Naive B cell (primary cell): ENCODE measurements around the gene RRN3. TPM values are rescaled to one million over a fixed set of nuclear protein-coding genes. Genes with fewer than 3 reads are reported as not detected.
A peak's percentile ranks its signal among the peaks of the same experiment; 100 is the strongest.
"Not testable (repeated sequence)": the region's sequence is repeated elsewhere in the genome, so short reads cannot be mapped to it uniquely, and the experiment has no call there.

Source experiments
- ATAC-seq, 2 donors: fragments of 150-1000 bp; cut with Tn5 transposase; 2 replicates each; pipeline ENCODE4 v1.10.0; 2021; ENCODE audit warnings: low read depth in 2 of 2, mild to moderate bottlenecking in 2 of 2, moderate library complexity in 2 of 2
- DNase-seq: peaks from one replicate; pipeline ENCODE4 v3.0.0; 2022
- H3K27ac Mint-ChIP-seq, 6 donors: one replicate each; pipeline ENCODE4 v1.8.0; 2020 to 2022; ENCODE audit warnings: mild to moderate bottlenecking in 6 of 6, mixed read lengths in 6 of 6, moderate library complexity in 5 of 6, inconsistent platforms in 2 of 6
- H3K27me3 Mint-ChIP-seq, 3 donors: one replicate each; pipeline ENCODE4 v1.8.0; 2021 to 2022; ENCODE audit warnings: mixed read lengths in 3 of 3, mild to moderate bottlenecking in 1 of 3
- H3K36me3 Mint-ChIP-seq, 2 donors: one replicate each; pipeline ENCODE4 v1.8.0; 2020 to 2022; ENCODE audit warnings: mixed read lengths in 2 of 2, inconsistent platforms in 1 of 2, mild to moderate bottlenecking in 1 of 2
- H3K4me1 Mint-ChIP-seq, 3 donors: one replicate each; pipeline ENCODE4 v1.8.0; 2020 to 2022; ENCODE audit warnings: mixed read lengths in 3 of 3, inconsistent platforms in 1 of 3, mild to moderate bottlenecking in 1 of 3, moderate library complexity in 1 of 3
- H3K4me3 Mint-ChIP-seq, 8 donors: one replicate each; pipeline ENCODE4 v1.8.0; 2020 to 2022; ENCODE audit warnings: mild to moderate bottlenecking in 8 of 8, mixed read lengths in 8 of 8, moderate library complexity in 8 of 8, inconsistent platforms in 2 of 8
- H3K9me3 Mint-ChIP-seq, 7 donors: one replicate each; pipeline ENCODE4 v1.8.0; 2020 to 2022; ENCODE audit warnings: mixed read lengths in 7 of 7, mild to moderate bottlenecking in 5 of 7, inconsistent platforms in 2 of 7, moderate library complexity in 1 of 7
- polyA plus RNA-seq, 6 donors: library from polyadenylated mRNA; unstranded; fragments of 300-500 nt; fragmentation: Illumina TruSeq; gene quantifications; one replicate each; pipeline ENCODE4 v1.2.3, GENCODE V29; 2021; ENCODE audit warnings: low read depth in 6 of 6

RRN3 gene
- polyA plus RNA-seq, 6 donors from 2014 or later: 10.9 to 23.7 (median 18.5) TPM

DNA sequence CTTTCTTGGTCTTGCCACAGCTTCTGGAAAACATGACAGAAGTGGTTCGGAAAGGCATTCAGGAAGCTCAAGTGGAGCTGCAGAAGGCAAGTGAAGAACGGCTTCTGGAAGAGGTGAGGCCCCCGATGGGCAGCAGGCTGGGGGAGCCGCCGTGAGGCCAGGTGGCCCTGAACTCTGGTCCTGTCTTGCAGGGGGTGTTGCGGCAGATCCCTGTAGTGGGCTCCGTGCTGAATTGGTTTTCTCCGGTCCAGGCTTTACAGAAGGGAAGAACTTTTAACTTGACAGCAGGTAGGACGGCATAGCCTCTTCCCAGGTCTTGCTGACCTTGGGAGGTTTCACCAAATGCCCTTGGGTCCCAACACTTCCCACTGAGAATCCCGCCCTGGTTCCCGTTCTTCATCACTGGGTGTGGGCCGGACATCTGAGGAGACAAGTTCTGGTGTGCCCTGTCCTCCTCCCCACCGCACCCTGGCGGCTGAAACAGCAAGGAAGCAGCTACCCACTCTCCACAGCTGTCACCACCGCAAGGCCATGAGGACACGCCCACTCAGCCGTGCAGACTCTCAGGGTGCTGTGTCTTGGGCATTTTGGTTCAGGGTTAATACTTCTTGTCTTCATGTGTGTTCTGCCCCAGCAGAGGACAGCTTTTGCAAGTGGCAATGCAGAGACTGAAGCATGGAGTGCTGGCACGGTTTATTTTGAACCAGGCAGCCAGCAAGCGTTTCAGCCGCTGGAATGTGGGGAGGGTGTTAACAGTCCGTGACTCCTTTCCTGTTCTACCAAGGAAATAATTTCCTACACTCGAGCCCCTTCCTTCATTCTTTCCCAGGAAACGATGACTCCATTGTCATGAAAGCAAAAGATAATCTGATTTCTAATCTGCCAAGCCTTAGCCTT lies 59.6 kb downstream of the RRN3 start:
- H3K4me1 Mint-ChIP-seq: peaks cover 0 to 3% (median 0%) of the 10 kb centered on the region in 3 donors
- ATAC-seq: no peak
- H3K9me3 Mint-ChIP-seq: no peaks in the 10 kb centered on the region
- H3K27ac Mint-ChIP-seq: peak overlapping the region in 2 of 6 donors; percentile 70 to 92
- no peak for DNase-seq
- H3K36me3 Mint-ChIP-seq: peaks cover 8 to 22% of the 10 kb centered on the region in 2 donors
- H3K4me3 Mint-ChIP-seq: no peak overlapping the region
- H3K27me3 Mint-ChIP-seq: no peaks in the 10 kb centered on the region

DNA sequence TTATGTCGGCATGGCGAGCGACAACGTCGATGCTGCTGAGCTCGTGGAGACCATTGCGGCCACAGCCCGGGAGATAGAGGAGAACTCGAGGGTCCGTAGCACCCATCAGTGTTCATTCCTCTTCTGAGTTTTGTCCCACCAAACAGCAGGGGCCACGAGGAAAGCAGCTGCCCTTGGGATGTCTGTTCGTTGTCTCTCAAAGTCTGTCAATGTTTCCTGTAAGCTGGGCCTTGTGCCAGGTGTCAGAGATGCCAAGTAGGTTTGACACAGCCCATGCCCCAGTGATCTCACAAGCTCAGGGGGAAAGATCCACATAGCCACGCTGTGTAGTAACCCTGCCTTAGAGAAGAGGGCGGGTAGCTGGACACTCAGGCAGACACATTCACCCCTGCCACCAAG lies 60.8 kb downstream of the RRN3 start:
- Mint-ChIP-seq H3K27me3 (no peaks in the 10 kb centered on the region), H3K27ac (peak overlapping the region in 1 of 6 donors; percentile 92), H3K36me3 (peaks cover 15 to 18% of the 10 kb centered on the region in 2 donors), H3K4me3 (no peak overlapping the region), H3K9me3 (no peaks in the 10 kb centered on the region), H3K4me1 (peaks cover 0 to 3% (median 0%) of the 10 kb centered on the region in 3 donors)
- DNase-seq (no peak), ATAC-seq (no peak)

DNA sequence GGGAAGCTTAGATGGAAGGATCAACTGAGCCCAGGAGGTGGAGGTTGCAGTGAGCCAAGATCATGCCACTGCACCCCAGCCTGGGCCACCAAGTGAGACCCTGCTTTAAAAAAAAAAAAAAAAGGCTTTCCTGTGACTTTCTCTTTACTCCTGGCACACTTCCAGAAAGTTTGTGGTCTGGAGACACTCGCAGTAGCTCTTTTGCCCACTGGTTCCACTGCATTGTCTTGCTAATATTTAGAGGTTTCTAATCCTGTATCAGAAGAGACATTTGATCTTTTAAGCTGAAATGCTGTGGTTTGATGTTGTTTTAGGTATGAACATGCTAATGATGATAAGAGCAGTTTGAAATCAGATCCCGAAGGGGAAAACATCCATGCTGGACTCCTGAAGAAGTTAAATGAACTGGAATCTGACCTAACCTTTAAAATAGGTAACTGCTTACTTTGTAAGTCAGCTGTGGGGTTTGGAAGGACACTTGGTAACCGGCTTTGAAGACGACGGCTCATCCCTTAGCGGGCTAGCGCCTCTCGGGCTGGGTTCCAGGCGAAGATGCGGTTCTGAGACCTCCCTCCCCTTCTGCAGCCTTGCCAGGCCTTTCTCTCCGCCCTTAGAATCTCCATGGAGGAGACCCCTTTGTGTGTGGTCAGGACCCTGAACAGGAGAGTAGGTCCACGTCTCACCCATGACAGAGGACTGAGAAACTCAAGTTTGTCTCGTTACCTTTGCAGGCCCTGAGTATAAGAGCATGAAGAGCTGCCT lies 61.3 kb downstream of the RRN3 start:
- no peak for DNase-seq
- peaks cover 14 to 21% of the 10 kb centered on the region in 2 donors for H3K36me3 Mint-ChIP-seq
- no peak overlapping the region for H3K4me3 Mint-ChIP-seq
- H3K27ac Mint-ChIP-seq: peak overlapping the region in 2 of 6 donors; percentile 44 to 92
- H3K4me1 Mint-ChIP-seq: peaks cover 3 to 4% (median 4%) of the 10 kb centered on the region in 3 donors
- no peak for ATAC-seq
- H3K27me3 Mint-ChIP-seq: no peaks in the 10 kb centered on the region
- no peaks in the 10 kb centered on the region for H3K9me3 Mint-ChIP-seq

DNA sequence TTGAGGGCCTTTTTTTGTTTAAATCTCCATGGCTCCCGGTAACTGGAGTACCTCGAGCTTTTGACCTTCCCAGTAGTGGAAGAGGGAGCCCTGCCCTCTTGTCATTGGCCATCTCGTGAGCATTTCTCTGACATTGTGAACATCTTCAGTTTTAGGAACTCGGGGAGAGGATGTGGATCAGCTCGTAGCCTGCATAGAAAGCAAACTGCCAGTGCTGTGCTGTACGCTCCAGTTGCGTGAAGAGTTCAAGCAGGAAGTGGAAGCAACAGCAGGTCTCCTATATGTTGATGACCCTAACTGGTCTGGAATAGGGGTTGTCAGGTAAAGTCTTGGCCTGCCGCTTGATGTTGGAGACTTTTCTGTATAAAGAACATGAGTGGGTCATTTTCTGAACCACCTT lies 62.5 kb downstream of the RRN3 start:
- ATAC-seq (no peak), DNase-seq (no peak)
- H3K4me3 Mint-ChIP-seq: no peak overlapping the region
- H3K27me3 Mint-ChIP-seq: no peaks in the 10 kb centered on the region
- peak overlapping the region in 2 of 6 donors; percentile 71 to 79 for H3K27ac Mint-ChIP-seq
- H3K9me3 Mint-ChIP-seq: no peaks in the 10 kb centered on the region
- H3K36me3 Mint-ChIP-seq: peaks cover 10 to 23% of the 10 kb centered on the region in 2 donors
- H3K4me1 Mint-ChIP-seq: peaks cover 3 to 5% (median 5%) of the 10 kb centered on the region in 3 donors

DNA sequence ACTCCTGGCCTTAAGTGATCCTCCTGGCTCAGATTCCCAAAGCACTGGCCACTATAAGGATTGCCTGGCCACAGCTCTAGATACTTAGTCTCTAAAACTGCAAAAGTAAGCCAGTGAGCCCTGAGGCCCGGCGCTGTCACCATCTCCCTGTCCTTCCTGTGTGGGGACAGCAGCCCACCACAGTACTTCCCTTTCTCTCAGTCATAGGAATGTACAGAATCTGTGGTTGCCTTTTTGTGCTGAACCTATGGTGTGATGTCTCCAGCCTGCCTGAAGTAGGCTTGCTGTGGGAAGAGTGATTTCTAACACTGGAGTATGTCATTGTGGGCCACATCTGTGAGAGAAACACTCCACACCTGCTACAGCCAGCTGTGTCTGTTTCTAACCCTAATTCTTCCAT lies 62.9 kb downstream of the RRN3 start:
- no peaks in the 10 kb centered on the region for H3K27me3 Mint-ChIP-seq
- H3K36me3 Mint-ChIP-seq: peaks cover 10 to 23% of the 10 kb centered on the region in 2 donors
- H3K4me3 Mint-ChIP-seq: no peak overlapping the region
- DNase-seq: no peak
- peaks cover 3 to 5% (median 5%) of the 10 kb centered on the region in 3 donors for H3K4me1 Mint-ChIP-seq
- ATAC-seq: no peak
- no peaks in the 10 kb centered on the region for H3K9me3 Mint-ChIP-seq
- H3K27ac Mint-ChIP-seq: peak overlapping the region in 2 of 6 donors; percentile 62 to 71

DNA sequence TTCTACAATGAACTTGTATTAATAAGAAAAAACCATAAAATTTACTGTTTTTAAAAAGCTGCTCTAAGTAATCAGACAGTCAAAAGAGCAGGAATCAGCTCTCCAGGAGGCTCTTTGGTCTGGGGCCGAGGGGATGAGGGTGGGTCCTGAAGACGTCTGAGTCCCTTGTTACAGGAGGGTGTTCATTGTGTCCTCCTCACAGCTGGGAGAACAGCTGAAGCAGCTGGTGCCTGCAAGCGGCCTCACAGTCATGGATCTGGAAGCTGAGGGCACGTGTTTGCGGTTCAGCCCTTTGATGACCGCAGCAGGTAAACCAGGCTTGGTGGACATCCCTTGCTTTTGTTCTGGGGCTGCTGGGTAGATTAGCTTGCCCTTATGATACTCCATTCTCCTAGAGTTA lies 64.3 kb downstream of the RRN3 start:
- H3K4me3 Mint-ChIP-seq: peak overlapping the region in 1 of 8 donors; percentile 12
- not testable (repeated sequence) for H3K9me3 Mint-ChIP-seq, ATAC-seq, H3K27ac Mint-ChIP-seq, DNase-seq, H3K4me1 Mint-ChIP-seq, H3K27me3 Mint-ChIP-seq
- peaks cover 17 to 30% of the 10 kb centered on the region in 2 donors for H3K36me3 Mint-ChIP-seq

DNA sequence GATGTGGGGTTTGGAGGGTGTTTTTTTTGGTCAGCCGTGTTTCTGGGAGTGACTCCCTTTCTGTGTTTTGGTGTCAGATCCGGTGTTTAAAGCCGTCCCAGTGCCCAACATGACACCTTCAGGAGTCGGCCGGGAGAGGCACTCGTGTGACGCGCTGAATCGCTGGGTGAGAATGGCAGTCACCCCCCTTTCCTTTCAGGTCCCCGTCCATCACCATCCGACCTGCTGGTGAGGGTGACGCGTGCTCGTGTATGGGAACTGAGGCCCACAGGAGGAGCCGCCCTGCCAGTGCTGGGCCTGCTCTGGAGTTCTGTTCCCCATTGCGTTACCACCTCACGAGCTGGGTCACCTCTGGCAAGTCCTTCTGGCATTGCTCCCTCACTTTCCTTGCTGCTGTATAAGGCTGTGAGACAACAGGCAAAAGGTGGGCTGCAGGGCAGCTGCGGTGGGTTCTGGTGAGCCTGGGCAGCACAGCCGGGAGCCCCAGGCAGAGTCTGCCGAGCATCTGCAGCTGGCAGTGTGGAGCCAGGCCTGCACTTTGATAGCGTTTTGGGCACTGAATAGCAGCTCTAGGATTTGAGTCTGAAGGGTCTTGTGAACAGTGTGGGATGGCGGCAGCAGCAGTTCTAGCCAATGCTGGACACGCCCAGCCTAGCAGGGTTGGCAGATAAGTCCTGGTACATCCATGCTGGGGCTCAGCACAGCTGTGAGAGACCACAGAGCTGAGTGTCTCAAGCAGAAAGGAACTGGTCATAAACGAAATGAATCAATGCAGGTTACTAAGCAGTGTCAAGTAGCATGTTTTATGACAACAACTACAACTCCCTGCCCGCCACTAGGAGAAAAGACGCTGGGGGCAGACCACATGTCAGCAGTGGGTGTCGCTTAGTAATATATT lies 65.0 kb downstream of the RRN3 start:
- not testable (repeated sequence) for H3K27me3 Mint-ChIP-seq, ATAC-seq, H3K4me1 Mint-ChIP-seq, DNase-seq, H3K9me3 Mint-ChIP-seq, H3K4me3 Mint-ChIP-seq
- H3K36me3 Mint-ChIP-seq: peaks cover 17 to 34% of the 10 kb centered on the region in 2 donors
- peak overlapping the region in 2 of 6 donors; percentile 64 to 91 for H3K27ac Mint-ChIP-seq

DNA sequence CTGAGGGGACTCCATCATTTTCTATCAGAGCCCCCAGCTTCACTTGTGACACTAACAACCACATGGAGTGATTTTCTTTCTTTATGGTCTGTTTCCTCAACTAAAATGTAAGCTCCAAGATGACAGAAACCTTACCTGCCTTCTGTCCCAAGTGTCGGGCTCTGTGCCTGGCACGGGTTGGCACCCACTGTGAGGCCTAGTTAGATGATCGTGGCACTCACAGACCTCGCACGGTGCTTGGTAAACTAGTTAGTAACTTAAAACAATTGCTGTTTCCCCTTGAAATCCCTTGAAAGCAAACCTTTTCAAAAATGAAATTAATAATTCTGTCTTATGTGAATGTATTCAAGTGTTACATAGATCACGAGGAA lies 65.7 kb downstream of the RRN3 start:
- ATAC-seq, H3K4me1 Mint-ChIP-seq, H3K4me3 Mint-ChIP-seq, H3K9me3 Mint-ChIP-seq, H3K27me3 Mint-ChIP-seq, DNase-seq: not testable (repeated sequence)
- Mint-ChIP-seq H3K27ac (peak overlapping the region in 2 of 6 donors; percentile 64 to 91), H3K36me3 (peaks cover 17 to 34% of the 10 kb centered on the region in 2 donors)

DNA sequence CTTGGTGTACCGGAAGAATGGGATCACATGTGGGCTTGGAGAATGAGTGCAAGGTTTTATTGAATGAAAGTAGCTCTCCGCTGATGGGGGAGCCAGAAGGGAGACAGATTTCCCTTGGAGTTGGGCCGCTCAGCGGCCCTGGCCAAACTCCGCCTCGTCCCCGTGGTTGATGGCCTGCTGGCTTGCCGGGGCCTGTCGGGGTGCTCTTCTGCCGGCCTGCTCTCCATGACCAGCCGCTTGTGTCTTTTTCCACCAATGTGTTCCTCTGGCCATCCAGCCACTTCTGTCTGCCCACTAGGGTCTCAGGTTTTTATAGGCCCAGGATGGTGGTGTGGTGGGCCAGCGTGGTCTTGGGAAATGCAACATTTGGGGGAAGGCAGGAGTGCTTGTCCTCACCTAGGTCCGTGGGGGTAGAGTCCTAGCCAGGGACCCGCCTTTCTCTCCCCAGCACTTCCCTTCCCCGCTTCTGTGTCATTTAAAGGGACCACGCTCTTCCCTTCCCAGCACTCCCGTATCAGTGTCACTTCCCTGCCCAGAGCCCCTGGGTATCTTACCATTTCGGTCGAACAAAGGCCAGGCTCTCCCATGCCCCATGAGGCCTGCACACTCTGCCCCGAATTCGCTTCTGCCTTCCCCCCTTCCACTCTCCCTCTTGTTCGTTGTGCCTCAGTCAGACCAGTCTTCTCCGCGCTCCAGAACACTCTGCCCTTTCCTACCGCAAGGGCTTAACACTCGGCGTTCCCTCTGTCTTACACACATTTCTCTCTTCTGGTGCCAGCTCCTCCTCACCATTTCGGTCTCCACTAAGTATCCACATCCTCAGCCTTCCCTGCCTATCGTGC lies 66.3 kb downstream of the RRN3 start:
- not testable (repeated sequence) for H3K4me1 Mint-ChIP-seq, H3K4me3 Mint-ChIP-seq, ATAC-seq, H3K9me3 Mint-ChIP-seq, DNase-seq, H3K27me3 Mint-ChIP-seq
- Mint-ChIP-seq H3K36me3 (peaks cover 17 to 34% of the 10 kb centered on the region in 2 donors), H3K27ac (peak overlapping the region in 1 of 6 donors; percentile 91)

DNA sequence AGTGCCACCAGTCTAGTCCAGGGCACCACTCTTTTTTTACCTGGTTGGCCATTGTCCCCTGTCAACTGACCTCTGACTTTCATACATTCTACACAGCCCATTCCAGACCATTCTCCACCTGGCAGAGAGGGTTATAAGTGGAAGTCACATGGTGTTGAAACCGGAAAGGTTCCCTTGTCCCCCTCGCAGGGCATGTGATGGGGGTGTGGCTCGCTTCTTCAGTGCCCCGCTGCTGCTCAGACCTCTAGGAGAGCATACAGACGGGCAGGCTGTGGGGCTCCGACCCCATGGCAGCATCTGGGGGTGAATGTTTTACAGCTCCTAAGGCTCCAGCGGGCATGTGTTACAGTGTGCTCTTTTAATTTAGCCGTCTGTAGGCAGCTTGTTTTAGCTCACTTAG lies 67.0 kb downstream of the RRN3 start:
- Mint-ChIP-seq H3K36me3 (peaks cover 17 to 34% of the 10 kb centered on the region in 2 donors), H3K4me1 (peaks cover 7 to 12% (median 10%) of the 10 kb centered on the region in 3 donors), H3K27ac (peak overlapping the region in 2 of 6 donors; percentile 47 to 91)
- not testable (repeated sequence) for H3K9me3 Mint-ChIP-seq, H3K27me3 Mint-ChIP-seq, DNase-seq, ATAC-seq, H3K4me3 Mint-ChIP-seq

DNA sequence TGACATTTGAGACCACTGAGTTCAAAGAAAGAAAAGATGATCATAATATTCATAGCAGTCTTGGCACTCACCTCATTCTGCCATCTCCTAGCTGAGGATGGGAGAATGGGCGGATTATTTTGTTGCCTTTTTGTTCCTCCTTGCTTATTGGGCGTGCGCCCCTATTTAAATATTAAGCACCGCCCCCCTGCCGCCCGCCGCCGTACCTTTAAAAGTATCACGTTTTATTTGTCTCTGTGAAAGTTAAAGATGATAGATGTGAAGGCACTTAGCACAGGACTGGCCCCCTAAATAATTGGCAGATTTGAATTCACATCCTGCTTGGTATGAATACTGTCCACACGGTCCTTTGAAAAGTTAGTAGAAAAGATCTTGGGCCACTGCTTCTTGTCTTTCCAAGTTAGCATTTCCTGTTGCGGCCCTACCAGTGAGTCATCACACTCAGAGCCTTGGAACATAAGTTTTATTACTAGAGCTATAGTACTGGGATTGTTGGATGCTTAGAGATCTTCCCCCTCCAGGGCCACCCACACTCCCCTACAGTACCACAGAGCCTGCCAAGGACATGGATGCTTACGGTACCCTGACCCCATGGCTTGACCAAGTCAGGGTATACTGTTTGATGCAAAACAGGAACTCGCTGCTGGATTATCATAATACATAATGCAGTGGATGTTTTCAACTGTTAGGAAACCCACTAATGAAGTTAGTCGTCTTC lies 68.7 kb downstream of the RRN3 start:
- peaks cover 5 to 17% (median 16%) of the 10 kb centered on the region in 3 donors for H3K4me1 Mint-ChIP-seq
- not testable (repeated sequence) for H3K4me3 Mint-ChIP-seq, DNase-seq, H3K27me3 Mint-ChIP-seq, ATAC-seq, H3K9me3 Mint-ChIP-seq
- peak overlapping the region in 1 of 6 donors; percentile 1 for H3K27ac Mint-ChIP-seq
- H3K36me3 Mint-ChIP-seq: peaks cover 10 to 27% of the 10 kb centered on the region in 2 donors

DNA sequence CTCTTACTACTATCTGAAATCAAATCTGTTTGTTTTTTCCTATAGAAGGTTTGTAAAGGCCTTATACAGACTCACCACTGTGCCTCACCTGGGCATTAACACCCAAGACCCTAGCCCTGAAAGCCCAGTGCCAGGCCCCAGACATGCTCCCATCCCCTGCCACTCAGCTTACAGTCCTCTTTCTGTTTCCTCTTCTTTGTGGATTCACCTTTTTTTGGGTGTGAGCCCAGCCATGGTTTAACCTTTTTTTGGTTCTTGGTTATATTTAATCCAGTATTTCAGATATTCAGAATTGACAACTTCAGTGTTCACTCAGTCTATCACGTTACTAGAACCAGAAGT lies 69.2 kb downstream of the RRN3 start:
- H3K27me3 Mint-ChIP-seq, ATAC-seq, DNase-seq, H3K4me3 Mint-ChIP-seq, H3K9me3 Mint-ChIP-seq: not testable (repeated sequence)
- Mint-ChIP-seq H3K36me3 (peaks cover 10 to 27% of the 10 kb centered on the region in 2 donors), H3K27ac (peak overlapping the region in 3 of 6 donors; percentile 0 to 68 (median 1)), H3K4me1 (peaks cover 5 to 17% (median 16%) of the 10 kb centered on the region in 3 donors)
